ENCODE data around the gene SLC6A7.
A peak's percentile ranks its signal among the peaks of the same experiment; 100 is the strongest.

The SLC6A7 gene

GRCh38 chr5:150141544-150142184 is 48.2 kb upstream of the SLC6A7 start:
- TF ChIP-seq ZBTB17 (tag by site-specific recombination; IDR thresholded peaks at IDR 0.05) (0 out of 2 replicates have a peak, but pooled peaks have one; percentile 30), TCF7L2 (IDR thresholded peaks at IDR 0.05; ENCODE audit: borderline replicate concordance, low read depth, low read length) (no peak)
- Histone ChIP-seq H3K9me3 (ENCODE audit: control insufficient read depth, insufficient read depth, low read depth, low read length) (no peaks in the 10 kb centered on the region), H3K4me3 (ENCODE audit: low read depth, low read length) (no peak overlapping the region), H3K4me1 (ENCODE audit: control insufficient read depth, insufficient read depth, low read length) (0 out of 2 replicates have a peak, but pooled peaks cover 3% of the 10 kb centered on the region), H3K27ac (ENCODE audit: extremely low read depth, low read depth, low read length) (no peak overlapping the region), H3K36me3 (ENCODE audit: control insufficient read depth in 2 of 2, insufficient read depth in 1 of 2, low read length in 2 of 2) (no peaks in the 10 kb centered on the region)
- CTCF ChIA-PET: no interaction called here
- POLR2A ChIA-PET: no interaction called here

- Histone ChIP-seq H3K4me1 (ENCODE audit: control insufficient read depth, insufficient read depth, low read length) (0 out of 2 replicates have a peak, but pooled peaks cover 3% of the 10 kb centered on the region), H3K36me3 (ENCODE audit: control insufficient read depth in 2 of 2, insufficient read depth in 1 of 2, low read length in 2 of 2) (no peaks in the 10 kb centered on the region), H3K4me3 (ENCODE audit: low read depth, low read length) (no peak overlapping the region), H3K27ac (ENCODE audit: extremely low read depth, low read depth, low read length) (no peak overlapping the region), H3K9me3 (ENCODE audit: control insufficient read depth, insufficient read depth, low read depth, low read length) (no peaks in the 10 kb centered on the region)
- ChIA-PET CTCF (interaction anchor here (0.6 to 0.7 kb wide), 2 partner anchors 10 to 98 kb away, joined by 3 to 4 read pairs; no protein-coding TSS in a partner anchor), POLR2A (interaction anchor here (0.6 kb wide), 1 partner anchor 502 kb away, joined by 4 read pairs; no protein-coding TSS in a partner anchor)
- TF ChIP-seq ZNF202 (tag by site-specific recombination; IDR thresholded peaks at IDR 0.05; ENCODE audit: borderline replicate concordance) (no peak), PRDM10 (tag by site-specific recombination; IDR thresholded peaks at IDR 0.05) (peak; percentile 68)
Measured at GRCh38 chr5:150142185-150142958, 47.5 kb upstream of the SLC6A7 start.

- Histone ChIP-seq H3K4me1 (ENCODE audit: control insufficient read depth, insufficient read depth, low read length) (0 out of 2 replicates have a peak, but pooled peaks cover 3% of the 10 kb centered on the region), H3K36me3 (ENCODE audit: control insufficient read depth in 2 of 2, insufficient read depth in 1 of 2, low read length in 2 of 2) (no peaks in the 10 kb centered on the region), H3K27ac (ENCODE audit: extremely low read depth, low read depth, low read length) (no peak overlapping the region), H3K9me3 (ENCODE audit: control insufficient read depth, insufficient read depth, low read depth, low read length) (no peaks in the 10 kb centered on the region), H3K4me3 (ENCODE audit: low read depth, low read length) (no peak overlapping the region)
- ChIA-PET POLR2A (interaction anchor here (0.6 kb wide), 1 partner anchor 501 kb away, joined by 4 read pairs; no protein-coding TSS in a partner anchor), CTCF (interaction anchor here (0.6 to 0.7 kb wide), 2 partner anchors 9 to 98 kb away, joined by 3 to 4 read pairs; no protein-coding TSS in a partner anchor)
- TF ChIP-seq ZNF560 (tag by site-specific recombination; IDR thresholded peaks at IDR 0.05; ENCODE audit: borderline replicate concordance): no peak
- no peak for TF ChIP-seq ZBTB20 (tag by site-specific recombination; IDR thresholded peaks at IDR 0.05)
- no peak for TF ChIP-seq ZNF155 (tag by site-specific recombination; IDR thresholded peaks at IDR 0.05)
- no peak for TF ChIP-seq ZNF610 (tag by site-specific recombination; IDR thresholded peaks at IDR 0.05; ENCODE audit: borderline replicate concordance)
- TF ChIP-seq ZNF248 (tag by site-specific recombination; IDR thresholded peaks at IDR 0.05): no peak
- TF ChIP-seq KLF17 (tag by site-specific recombination; IDR thresholded peaks at IDR 0.05): 0 out of 2 replicates have a peak, but pooled peaks have one; percentile 6
- TF ChIP-seq ZNF302 (tag by site-specific recombination; IDR thresholded peaks at IDR 0.05; ENCODE audit: low read depth): no peak
- no peak for TF ChIP-seq ZNF707 (tag by site-specific recombination; IDR thresholded peaks at IDR 0.05)
- TF ChIP-seq SCRT2 (tag by site-specific recombination; IDR thresholded peaks at IDR 0.05): peak; percentile 62
- TF ChIP-seq PBX3 (CRISPR knock-in tag; IDR thresholded peaks at IDR 0.05): no peak
- no peak for TF ChIP-seq ZNF449 (tag by site-specific recombination; IDR thresholded peaks at IDR 0.05)
Measured at GRCh38 chr5:150142959-150143349, 46.9 kb upstream of the SLC6A7 start.

All from HEK293 (cell line).